Stimulated activated CD8-positive, alpha-beta memory T cell treated with anti-CD3 and anti-CD28 coated beads, Interleukin-15, amount 100 ng/mL, for 4 hours (primary cell): ENCODE results near the gene AKR1A1.
A peak's percentile ranks its signal among the peaks of the same experiment; 100 is the strongest.
"Not testable (repeated sequence)": the region's sequence is repeated elsewhere in the genome, so short reads cannot be mapped to it uniquely, and the experiment has no call there.

Experiments used
- DNase-seq, 2 donors: peaks; one replicate each; pipeline ENCODE4 v3.0.0-alpha.2; 2020; ENCODE audit warnings: low read depth in 2 of 2

Gene AKR1A1

GRCh38 chr1:45550401-45551351, at the start of gene AKR1A1:
AKR1A1 (plus strand) TSS chr1:45550826; CDS start chr1:45561795, 10,969 bp downstream.
- peak; percentile 73 to 79 for DNase-seq

GRCh38 chr1:45501505-45501859, 49.1 kb upstream of the AKR1A1 start:
- DNase-seq = no peak

- no peak for DNase-seq
Measured at GRCh38 chr1:45503462-45504360, 46.9 kb upstream of the AKR1A1 start.

GRCh38 chr1:45507195-45507594, 43.4 kb upstream of the AKR1A1 start:
- no peak for DNase-seq

DNA sequence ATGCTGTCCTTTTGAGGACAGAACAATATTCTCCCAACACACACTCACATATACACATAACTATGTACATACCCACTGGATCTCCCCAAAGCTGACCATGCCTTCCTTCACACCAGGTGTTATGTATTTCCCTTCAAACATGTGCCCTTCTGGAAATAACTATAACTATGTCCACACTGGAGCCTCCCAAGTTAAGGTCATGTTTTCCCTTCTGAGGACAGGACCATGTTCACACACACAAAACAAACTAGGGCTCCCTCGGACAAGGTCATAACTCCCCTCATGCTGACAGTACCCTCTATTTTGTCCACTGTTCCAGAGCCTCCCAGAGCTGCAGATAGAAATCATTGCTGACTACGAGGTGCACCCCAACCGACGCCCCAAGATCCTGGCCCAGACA, 42.7 kb upstream of the AKR1A1 start:
- no peak for DNase-seq

DNA sequence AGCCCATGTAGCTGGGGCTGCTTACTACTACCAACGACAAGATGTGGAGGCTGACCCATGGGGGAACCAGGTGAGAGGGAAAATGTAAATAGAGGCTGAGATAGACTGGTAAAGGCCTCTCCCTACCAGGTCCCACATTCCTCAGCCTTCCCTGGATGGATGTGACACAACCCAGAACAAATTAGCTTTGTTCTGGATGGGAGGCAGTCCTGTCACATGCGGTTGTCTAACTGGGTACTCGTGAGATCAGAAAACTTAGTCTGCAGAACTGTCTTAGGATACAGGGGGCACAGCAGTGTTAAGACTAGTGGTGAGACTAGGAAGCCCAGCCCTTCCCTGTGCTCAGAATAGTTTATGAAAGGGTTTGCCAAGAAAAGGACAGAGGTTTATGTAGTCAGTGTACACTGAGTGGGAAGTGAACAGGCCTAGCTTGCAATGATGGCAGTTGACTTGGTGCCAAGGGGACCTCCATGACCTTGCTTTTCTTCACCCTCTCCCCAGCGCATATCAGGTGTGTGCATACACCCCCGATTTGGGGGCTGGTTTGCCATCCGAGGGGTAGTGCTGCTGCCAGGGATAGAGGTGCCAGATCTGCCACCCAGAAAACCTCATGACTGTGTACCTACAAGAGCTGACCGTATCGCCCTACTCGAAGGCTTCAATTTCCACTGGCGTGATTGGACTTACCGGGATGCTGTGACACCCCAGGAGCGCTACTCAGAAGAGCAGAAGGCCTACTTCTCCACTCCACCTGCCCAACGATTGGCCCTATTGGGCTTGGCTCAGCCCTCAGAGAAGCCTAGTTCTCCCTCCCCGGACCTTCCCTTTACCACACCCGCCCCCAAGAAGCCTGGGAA, 42.1 kb upstream of the AKR1A1 start:
- no peak for DNase-seq

GRCh38 chr1:45510036-45510971, 40.3 kb upstream of the AKR1A1 start:
- DNase-seq = no peak

DNA sequence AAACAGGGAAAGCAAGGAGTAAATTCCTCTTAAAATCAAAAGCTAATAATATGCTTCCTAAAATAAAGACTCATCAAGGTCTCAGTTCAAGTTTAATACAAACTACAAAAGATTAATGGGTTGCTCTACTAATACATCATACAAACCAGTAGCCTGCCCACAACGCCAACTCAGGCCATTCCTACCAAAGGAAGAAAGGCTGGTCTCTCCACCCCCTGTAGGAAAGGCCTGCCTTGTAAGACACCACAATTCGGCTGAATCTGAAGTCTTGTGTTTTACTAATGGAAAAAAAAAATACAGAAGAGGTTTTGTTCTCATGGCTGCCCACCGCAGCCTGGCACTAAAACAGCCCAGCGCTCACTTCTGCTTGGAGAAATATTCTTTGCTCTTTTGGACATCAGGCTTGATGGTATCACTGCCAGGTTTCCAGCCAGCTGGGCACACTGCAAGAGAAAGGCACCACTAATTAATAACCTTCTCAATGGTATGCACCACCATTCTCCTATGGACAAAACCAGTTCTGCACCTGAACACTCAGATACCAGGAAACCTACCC, 39.6 kb upstream of the AKR1A1 start:
- DNase-seq = no peak

DNA sequence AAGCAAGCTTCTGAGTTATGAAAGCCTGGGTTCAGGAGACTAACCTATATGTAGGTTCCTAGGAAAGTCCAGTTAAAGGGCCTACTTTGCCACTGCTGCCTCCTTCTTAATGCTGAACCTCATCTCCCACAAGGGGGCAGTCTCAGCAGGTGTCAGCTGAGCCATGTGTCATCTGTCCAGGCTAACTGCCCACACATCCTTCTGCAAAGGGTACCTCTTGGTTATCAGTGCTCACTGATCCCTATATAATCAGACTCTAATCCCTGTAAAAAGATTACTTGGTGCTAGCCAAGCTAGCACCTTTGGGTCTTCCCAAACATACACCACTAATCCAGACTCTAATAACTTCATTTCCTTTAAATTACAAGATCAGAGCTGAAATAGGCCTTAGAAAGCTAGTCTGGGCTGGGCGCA, 38.0 kb upstream of the AKR1A1 start:
- DNase-seq = peak in 1 of 2 donors; percentile 18

DNA sequence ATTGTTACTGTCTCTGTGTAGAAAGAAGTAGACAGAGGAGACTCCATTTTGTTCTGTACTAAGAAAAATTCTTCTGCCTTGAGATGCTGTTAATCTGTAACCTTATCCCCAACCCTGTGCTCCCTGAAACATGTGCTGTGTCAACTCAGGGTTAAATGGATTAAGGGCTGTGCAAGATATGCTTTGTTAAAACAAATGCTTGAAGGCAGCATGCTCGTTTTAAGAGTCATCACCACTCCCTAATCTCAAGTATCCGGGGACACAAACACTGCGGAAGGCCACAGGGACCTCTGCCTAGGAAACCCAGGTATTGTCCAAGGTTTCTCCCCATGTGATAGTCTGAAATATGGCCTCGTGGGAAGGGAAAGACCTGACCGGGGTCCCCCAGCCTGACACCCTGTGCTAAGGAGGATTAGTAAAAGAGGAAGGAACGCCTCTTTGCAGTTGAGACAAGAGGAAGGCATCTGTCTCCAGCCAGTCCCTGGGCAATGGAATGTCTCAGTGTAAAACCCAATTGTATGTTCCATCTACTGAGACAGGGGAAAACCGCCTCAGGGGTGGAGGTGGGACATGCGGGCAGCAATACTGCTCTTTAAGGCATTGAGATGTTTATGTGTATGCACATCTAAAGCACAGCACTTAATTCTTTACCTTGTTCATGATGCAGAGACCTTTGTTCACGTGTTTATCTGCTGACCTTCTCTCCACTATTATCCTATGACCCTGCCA, 36.9 kb upstream of the AKR1A1 start:
- not testable (repeated sequence) for DNase-seq

DNA sequence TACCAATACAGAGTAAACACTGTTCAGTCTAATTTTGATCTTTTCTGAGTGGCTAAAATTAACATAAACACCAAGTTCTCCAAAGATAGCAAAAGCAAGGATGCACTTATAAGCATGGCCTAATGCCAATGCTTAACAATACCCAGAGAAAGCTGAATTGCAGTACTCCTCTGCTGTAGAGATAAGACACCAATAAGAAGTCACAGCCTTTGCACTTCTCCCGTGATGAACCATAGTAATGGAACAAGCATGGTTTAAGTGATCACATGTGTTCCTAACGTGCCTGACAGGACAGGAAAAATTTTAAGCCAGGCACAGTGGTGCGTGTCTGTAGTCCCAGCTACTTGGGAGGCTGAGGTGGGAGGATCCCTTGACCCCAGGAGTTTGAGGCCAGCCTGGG, 34.6 kb upstream of the AKR1A1 start:
- DNase-seq = no peak

GRCh38 chr1:45516465-45516864, 34.2 kb upstream of the AKR1A1 start:
- DNase-seq = no peak

DNA sequence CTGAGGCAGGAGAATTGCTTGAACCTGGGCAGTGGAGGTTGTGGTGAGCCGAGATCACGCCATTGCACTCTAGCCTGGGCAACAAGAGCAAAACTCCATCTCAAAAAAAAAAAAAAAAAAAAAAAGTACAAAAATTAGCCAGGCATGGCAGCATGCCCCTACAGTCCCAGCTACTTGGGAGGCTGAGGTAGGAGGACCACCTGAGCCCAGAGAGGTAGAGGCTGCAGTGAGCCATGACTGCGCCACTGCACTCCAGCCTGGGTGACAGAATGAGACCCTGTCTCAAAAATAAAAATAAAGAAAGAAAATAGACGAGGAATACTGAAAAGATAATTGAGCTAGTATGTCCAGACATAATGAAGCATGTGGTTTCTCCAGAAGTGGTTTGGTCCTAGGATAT, 32.3 kb upstream of the AKR1A1 start:
- not testable (repeated sequence) for DNase-seq

- DNase-seq = no peak
Measured at GRCh38 chr1:45518910-45519309, 31.7 kb upstream of the AKR1A1 start.

GRCh38 chr1:45519774-45520173, 30.9 kb upstream of the AKR1A1 start:
- not testable (repeated sequence) for DNase-seq

DNA sequence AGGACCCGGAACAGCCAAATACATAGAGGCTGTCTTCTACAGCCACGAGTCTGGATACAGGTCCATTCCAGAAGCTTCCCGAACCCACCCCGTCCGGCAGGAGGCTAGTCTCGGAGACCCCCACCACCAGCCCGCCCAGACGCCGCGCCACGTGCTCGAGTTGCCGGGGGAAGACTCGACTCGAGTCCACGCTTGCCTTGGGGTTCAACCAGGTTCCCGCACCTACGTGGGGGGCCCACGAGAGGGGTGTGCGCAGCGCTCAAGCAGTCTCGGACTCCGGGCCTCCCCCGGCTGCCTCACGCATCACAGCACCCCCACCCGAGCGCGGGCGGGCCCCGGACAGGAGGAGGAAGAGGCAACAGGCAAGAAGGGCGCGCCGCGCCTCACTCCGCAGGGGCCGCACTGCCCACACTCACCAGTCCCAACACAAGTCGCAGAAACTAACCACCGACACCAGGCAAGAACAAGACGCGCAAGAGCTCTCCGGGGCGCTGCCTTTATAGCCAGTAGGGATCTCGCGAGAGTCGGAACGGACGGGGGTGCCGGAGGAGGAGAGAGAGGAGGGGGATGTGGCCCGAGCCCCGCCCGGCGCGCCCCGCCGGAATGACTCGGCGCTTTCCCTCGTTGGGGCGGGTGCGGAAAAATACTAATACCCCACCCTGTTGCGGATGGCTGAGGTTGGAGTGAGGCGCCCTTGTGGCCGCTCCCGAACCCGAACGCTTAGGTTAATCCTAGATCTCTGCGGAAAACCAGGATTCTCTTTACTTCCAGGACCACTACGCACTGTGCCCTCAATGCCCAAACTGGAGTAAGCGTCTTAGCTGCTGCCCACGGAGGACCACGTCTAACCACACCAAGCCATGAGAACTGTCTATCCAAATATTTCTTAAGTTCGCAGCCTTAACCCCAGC, 29.0 kb upstream of the AKR1A1 start, which contains the start of gene PRDX1:
Gene PRDX1, minus strand, starts transcription at position 472 of the 911 bp plus-strand sequence. CDS start 2,841 bp downstream, outside the sequence.
- DNase-seq = peak; percentile 92 to 93

- DNase-seq = no peak
Measured at GRCh38 chr1:45522324-45523104, 28.1 kb upstream of the AKR1A1 start.
